ENCODE measurements around the gene KCND3. TPM values are rescaled to one million over a fixed set of nuclear protein-coding genes. Genes with fewer than 3 reads are reported as not detected.

KCND3 gene
- polyA plus RNA-seq, 3 donors, result 1.3 to 1.5 (median 1.4) TPM

- DNase-seq, result no peak
These were observed 30.0 kb downstream of the KCND3 start for GRCh38 chr1:111959436-111959835.

GRCh38 chr1:111958851-111959250, 30.6 kb downstream of the KCND3 start:
- no peak for DNase-seq

DNA sequence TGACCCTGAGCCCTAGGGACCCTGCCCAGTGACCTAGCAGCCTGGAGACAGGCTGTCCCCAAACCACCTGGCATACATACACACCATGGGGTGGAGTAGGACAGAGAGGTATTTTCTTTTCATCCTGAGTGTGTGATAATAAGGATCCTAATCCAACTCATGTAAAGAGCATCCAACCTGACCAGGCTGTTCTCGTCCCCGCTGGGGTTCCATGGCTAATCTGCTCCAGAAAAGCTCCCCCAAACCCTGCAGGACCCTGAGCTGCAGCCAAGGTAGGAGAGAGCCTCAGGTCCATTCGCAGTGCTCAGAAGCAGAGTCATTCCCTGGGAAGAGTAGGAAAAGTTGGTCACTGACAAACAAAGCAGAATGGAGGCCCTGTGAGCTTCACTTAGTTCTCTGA, 31.4 kb downstream of the KCND3 start:
- DNase-seq, result no peak

DNA sequence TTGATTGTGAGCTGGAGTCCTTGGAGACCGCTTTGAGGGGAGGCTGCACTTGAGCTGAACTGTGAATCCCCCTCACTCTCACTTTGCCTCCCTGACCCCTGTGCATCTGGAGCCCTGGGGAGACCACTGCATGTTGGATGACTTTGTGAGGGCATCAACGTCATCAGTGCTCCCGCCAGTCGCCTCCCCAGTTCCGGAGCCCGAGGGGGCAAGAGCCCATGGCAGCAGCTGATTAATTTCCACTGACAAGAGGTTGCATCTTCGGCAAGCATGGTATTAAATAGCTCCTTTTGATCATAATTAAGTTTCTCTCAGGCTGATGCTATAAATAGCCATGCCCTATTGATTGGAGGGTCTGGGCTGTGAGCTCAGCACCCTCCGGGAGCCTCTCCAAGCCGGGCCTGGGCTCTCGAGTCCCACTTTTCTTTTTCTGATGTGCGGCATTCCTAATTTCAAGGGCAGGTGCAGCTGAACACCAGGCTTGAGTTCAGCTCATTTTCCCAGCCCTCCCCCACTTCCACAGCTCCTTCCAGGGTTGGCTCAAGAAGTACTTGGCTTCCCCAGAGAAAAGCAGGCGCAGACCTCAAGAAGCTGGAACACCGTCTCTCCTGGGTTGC, 33.2 kb downstream of the KCND3 start:
- no peak for DNase-seq

DNA sequence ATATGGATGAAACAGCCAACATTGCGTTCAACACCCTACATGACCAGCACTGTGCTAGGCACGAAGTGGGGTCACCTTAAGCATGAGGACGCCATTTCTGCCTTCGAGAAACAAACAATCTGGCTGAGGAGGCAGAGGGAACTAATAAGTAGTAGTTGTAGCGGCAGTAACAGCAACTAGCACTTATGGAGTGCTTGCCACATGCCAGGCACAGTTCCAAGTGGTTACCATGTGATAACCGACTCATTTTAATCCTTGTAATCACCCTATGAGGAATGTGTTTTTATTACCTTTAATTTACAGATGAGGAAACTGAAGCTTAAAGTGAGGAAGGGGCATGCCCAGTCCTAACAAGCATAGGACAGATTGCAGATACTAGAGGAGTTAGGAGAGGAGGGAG, 33.7 kb downstream of the KCND3 start:
- no peak for DNase-seq

- DNase-seq, result no peak
These were observed 35.7 kb downstream of the KCND3 start for GRCh38 chr1:111953797-111954196.

DNA sequence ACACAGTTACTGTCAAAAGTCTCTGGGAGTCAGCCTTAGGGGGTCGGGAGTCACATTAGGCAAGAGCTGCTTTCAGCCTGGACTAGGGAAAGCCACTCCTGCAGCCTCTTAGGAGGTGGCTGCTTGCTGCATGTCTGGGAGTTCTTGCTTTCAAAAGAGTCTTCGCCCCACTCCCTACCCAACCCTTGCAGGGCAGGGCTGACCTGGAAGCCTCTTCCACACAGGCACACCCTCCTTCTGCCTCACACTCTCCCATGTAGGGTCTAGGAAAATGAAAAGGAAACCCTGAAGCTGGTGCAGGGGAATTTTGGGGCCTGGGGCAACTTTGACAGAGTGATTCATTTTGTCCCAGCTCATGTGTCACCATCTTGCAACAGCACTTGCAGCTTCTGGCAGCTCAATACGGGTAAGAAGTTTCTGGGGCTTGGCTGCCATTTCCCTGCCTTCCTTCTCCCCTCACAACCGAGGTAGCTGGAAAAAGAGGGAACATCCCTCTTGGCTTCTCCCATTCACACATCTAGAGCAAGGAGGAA, 37.3 kb downstream of the KCND3 start:
- no peak for DNase-seq

- no peak for DNase-seq
These were observed 41.0 kb downstream of the KCND3 start for GRCh38 chr1:111948209-111949171.

DNA sequence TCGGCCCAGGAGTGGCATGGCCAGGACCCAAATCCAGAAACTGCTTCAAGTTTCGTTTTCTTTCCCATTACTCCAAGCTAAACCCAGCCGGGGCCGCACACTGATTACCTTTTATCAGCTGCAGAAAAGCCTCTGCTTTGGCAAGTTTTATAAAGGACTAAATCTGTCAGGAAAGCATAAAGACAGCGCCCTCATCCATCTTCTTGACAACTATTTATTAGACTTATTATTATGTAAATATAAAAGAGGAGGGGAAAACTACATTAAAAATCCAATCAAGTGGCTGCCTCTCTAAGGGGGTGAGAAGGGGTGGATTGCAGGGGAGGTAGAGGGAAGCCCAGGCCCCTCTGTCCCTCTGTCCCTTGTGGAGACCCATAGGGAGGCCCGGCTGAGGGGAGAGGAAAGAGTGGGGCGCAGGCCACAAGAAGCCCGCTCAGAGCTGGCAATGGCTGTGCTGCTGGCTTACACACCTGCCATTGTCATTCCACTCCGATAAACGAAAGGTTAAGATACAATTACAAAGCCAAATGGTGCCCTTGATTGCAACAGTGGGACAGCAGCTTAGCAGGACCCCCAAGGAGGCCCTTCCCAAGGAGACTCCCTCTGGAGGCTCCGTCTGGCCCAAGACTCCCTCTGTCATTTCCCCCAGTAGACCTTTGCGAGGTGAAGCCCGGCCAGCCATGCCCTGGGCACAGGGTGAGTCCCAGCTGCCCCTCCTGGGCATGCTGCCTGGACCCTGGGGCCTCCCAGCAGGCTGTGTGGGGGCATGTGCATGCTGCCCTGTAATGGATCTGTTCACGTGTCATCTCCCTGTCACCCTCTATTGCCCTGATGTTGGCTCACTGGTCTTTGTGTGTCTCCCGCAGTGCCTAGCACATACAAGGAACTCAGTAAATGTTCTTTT, 45.4 kb downstream of the KCND3 start:
- DNase-seq, result no peak

DNA sequence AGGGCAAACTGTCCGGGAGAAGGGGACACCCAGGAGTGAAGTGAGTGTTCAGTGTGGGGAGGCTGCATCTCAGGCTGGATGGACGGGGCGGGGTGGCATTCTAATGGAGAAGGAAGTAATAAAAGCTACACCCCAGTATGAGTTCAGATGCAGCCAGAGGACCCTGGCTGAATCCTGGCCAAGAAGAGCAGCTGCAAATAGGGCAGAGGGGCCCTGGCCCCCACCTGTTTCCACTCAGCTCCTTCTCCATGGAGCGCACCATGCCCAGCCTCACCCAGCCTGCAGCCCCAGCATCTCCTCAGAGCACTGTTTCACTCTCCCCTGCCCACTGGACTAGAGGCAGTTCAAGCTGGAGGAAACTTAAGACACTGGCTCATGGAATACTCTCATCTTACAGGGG, 46.4 kb downstream of the KCND3 start:
- DNase-seq, result no peak

- DNase-seq, result no peak
These were observed 50.9 kb downstream of the KCND3 start for GRCh38 chr1:111938536-111938935.

DNA sequence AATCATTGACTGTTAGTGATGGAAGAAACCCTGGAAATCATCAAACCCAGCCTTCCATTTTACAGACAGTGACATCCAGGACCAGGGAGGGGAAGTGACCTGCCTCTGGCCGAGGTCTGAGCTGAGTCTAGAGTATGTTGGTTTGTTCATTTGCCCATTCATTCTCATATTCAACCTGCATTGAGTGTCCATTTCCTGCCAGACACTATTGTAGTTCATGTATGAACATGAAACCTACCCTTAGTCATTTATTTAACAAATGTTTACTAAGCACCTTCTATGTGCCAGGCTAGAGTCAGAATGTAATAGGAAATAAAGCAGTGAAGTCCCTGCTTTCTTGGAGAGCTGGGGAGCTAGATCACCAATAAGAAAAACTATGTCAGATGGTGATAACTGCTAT, 51.3 kb downstream of the KCND3 start:
- DNase-seq, result no peak

GRCh38 chr1:111937147-111937725, 52.2 kb downstream of the KCND3 start:
- no peak for DNase-seq

GRCh38 chr1:111934106-111934852, 55.2 kb downstream of the KCND3 start:
- DNase-seq, result no peak

DNA sequence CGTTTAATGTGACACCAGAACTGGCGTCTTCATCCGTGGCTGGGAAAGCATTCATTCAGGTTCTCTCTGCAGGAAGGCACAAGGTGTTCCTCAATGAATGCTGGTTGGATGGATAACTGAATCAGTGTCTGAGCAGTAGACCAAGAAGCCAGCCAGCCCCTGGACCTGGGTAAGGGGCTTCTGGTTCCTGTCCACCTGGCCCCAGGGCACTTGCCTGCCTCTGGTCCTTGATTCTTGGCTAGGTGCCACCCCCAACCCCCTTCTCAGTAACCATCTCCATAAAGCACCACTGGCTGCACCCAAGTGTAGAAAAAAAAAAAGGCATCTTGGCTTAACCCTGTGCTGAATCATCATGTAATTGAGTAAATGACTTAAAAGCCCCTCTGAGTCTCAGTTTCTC, 59.1 kb downstream of the KCND3 start:
- no peak for DNase-seq

DNA sequence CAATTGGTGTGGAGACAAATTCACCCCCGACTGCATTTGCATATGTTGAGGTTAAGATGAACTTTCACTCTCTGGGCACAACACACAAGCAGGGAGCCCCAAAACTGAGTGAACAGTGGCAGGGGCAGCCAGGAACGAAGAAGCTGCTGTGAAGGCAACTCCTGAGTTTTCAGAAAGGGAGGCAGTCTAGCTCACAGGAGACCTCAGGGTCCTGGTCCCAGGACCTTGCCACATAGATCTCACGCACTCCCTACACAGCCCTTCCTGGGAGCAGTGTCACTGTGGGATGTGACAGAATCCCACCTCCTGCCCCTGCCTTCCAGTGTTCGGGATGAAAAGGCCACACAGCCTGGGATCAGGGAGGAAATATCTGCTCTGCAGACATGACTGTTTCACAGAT, 60.9 kb downstream of the KCND3 start:
- no peak for DNase-seq

- DNase-seq, result no peak
These were observed 61.8 kb downstream of the KCND3 start for GRCh38 chr1:111927652-111928051.

GRCh38 chr1:111924786-111925185, 64.7 kb downstream of the KCND3 start:
- no peak for DNase-seq

GRCh38 chr1:111923766-111924165, 65.7 kb downstream of the KCND3 start:
- DNase-seq, result no peak

DNA sequence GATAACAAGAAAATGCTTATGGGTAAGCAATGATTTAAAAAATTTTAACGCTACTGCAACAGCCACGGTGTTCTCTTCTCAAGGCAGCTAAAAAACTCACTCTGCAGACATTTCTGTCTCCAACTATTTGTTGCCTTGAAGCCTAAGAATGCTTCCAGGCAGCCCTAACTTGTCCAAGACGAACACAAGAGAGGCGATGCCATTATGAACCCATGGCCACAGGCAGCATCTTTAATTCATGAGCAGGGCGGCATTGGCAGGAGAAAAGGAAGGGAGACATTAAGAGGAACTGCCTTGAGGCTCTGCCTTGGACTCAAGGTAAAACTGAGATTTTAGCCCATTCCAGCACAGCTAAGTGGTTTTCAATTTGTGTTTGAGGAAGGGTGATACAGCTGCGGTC, 67.5 kb downstream of the KCND3 start:
- no peak for DNase-seq

Measured in renal pelvis (tissue), 4 donors.